HG03095 (cell line): ENCODE data around the gene CAPN7.

Experiments
- ATAC-seq: cut with Tn5 transposase; IDR thresholded peaks from one replicate; pipeline ENCODE4 v1.9.1; 2021; ENCODE audit warnings: moderate library complexity; ENCODE audit not compliant: unreplicated experiment

CAPN7 gene

DNA sequence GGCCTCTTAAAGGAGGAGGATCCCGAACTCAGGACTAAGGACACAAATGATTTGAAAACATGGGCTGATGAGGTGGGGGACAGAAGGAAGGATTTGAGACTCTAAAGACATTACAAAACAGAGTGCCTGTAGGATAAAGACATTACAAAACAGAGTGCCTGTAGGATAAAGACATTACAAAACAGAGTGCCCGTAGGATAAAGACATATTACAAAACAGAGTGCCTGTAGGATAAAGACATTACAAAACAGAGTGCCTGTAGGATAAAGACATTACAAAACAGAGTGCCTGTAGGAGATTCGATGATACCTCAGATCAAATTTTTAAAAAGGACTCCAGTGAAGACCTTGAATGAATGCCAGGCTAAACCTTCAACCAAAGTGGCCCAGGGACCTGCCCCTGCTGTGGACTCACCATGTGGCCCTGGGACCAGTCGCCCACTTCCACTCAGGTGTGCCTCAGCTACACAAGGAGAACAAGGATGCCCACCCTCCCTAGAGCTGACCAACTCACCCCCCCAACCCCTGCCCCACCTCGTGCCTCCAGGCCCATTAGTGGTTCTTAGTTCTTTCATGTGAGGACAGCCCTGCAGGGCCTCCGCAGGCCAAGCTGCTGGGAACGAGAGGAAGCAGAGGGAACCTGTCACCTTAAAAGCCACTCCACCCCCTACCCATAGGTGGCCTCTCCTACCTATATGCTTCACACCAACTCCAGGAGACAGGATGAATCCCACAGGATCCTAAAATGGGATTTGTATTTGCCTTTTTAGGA lies 66.6 kb downstream of the CAPN7 start:
- no peak for ATAC-seq

GRCh38 chr3:15273227-15273626 lies 67.2 kb downstream of the CAPN7 start:
- ATAC-seq = no peak

DNA sequence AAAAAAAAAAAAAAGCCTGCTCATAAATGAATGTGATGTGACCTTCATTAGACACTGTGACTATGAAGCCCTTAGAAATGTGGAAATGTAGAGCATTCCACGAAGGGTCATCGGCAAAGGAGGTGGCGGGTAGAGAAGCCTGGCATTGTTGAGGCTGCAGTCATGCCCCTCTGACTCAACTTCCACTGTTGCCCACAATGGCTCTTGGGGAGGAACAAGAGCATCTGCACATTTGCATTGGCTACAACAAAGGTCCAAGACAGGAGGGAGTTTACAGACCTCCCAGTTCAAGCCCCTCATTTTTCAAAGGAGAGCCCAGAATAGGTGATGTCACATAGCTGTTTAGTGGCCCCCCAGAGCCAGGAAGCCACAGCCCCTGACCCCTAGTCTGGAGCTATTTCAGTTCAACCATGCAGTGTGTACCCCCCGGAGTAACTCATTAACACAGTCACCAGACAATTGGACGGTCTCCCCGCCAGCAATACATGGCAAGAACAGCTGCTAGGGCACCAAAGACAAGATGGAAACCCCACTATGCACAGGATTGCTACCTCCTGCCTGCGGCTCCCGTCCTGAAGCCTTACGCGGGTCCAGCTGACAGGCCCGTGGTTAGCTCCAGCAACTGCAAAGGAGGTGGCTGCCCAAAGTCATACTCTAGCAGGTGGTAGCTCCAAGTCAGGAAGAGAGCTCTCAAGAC lies 70.1 kb downstream of the CAPN7 start:
- ATAC-seq = no peak

DNA sequence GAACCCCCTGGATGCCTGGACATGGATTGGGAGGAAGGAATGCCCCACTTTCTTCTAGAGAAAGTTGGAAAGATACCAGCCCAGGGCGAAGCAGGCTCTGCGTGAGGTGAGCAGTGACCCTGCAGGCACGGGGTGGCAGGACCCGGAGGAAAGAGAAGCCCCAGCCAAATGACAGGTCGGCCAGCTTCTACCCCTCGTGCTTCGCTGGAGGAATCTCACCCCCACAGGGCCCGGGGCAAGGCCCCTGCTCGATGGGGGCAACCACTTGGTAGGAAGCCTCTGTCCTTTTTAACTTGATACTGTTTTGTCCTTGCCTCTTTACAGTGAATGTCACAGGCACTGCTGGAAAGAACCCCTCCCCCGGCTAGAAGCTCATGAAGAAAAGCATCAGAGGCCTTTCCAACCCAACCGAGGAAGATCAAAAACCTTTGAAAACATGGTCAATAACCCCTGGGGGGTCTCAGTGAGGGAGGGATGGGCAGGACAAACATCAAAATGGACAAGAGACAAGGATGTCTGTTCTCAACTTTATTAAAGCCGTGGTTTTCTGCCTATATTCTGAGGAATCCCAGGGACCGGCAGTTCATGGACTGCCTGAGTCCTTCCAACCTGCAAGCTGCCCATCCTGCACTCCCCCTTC lies 71.9 kb downstream of the CAPN7 start:
- no peak for ATAC-seq

DNA sequence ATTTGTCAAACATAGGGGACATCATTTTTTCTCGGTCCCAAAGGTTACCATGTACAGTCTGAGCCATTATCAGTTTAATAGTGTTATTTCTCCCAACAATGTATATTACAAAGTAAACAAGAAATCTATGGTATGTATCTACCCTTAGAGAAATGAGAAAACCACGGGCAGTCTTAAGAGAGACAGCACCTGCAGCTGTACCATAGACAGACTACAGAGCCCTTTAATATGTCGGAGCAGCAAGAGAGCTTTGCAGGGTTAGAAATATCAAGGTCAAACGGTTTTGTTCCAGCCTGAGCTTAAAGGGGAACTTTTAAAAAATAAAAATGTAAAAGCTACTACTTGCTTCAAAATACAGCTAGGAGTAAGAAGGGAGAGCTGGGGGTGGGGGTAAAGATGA lies 73.2 kb downstream of the CAPN7 start:
- ATAC-seq = no peak

DNA sequence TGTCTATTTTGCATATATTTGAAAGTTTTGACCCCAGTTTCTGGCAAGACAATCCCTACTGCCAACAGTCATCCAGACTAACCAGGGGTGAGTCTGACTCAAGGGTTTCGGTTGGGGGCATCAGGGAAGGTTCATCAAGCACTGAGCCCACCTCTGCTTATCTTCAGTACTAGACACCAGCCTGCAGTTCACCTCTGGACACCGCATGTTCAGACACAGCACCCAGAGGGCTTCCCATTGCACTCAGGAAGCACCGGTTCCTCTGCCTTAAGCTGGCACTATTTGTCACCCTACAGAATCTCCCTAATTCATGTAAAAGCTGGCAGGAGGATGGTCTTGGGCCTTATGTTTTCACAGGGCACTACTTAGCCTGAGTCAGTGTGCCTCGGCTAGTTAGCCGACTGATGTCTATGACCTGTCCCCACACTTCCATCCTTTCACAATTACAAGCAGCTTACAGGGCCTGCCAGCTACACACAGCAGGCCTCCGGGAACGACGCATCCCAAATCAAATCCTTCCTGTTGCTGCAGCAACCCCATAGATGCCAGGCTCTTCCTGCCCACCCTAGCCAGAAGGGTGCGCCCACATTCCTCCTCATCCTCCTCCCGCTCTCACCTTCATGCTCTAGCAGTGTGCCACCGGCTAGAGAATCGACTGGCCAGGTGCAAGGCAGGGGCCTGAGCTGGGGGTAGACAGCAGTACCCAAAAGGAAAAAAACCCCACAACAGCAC lies 73.8 kb downstream of the CAPN7 start:
- no peak for ATAC-seq

DNA sequence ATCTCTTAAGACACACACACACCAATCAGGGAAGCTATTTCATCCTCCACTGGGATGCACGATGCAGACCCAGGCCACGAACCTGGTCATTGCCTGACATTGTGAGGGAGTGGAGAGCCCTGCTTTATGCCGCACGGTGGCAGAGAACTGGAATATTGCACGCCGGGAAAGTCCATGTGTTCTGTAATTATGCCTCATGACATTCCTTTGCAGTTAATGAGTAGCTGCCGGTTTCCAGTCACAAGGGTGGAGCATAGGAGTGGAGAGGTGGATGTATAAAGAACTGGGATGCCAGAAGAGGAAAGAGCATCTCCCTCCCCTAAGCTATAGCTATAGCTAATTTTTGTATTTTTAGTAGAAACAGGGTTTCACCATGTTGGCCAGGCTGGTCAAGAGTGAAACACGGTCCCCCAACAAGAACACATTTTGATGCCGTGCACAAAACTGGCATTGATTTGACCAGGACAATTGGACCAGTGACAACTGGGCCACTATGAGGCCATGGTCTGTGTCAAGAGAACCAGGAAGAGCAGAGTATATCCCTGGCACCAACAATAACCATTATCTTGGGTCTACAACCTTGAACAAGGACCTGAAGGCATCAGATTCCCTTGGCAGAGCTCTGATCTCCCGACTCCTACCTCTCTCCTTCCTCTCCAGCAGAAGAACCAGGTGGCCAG lies 74.9 kb downstream of the CAPN7 start:
- ATAC-seq = no peak

- ATAC-seq = no peak
These were observed 75.8 kb downstream of the CAPN7 start for GRCh38 chr3:15281817-15282216.

DNA sequence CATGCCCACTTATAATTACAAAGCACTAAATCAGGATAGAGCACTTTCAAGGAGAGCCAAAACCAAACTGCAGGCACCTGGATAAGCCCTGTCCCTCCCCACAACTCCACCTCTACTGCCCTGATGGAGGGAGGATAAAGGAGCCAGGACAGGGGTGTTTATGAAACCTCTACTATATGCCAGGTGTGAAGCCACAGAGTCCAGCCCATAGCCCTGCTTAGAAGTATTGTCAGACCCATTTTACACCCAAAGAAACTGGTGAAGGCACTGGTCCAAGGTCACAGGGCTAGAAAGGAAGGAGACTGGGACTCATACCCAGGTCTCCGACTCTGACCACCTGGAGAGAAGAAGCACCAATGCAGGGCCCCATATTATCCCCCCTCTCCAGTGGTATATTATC lies 77.7 kb downstream of the CAPN7 start:
- no peak for ATAC-seq

DNA sequence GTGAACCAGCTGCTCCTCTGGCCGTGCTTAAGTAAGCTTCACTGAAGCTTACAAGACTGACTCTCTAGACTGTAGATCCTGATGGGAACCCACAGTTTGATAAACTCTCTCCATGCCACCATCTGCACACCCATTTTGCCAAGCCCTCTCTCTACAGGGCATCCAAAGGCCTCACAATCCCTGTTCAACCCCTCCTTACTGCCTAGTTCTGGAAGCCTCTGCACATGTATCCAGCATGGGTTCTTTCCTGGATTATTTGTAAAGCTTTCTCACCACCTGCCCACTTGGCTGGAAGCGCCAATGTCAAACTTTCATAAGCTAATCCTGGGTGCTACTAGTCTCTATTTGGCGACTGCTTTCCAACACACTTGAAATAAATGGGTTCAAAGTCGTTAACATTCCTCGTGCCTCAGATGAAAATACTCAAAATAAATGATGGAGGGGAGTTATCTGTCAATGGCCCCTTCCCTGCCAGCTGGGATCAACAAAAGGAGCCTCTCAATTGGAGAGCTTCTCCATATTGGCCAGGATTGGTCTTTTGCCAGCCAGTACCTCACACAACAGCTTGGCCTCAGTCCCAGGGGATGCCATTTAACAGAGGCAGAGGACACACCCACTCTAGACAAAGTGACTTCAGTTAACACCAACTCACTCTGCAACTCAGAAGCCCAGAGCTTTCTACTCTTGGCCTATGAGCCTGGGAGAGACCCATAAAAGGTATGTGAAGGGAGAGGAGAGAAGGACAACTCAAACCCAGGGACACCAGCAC lies 78.3 kb downstream of the CAPN7 start:
- no peak for ATAC-seq

GRCh38 chr3:15286022-15286421 lies 80.0 kb downstream of the CAPN7 start:
- ATAC-seq = no peak

DNA sequence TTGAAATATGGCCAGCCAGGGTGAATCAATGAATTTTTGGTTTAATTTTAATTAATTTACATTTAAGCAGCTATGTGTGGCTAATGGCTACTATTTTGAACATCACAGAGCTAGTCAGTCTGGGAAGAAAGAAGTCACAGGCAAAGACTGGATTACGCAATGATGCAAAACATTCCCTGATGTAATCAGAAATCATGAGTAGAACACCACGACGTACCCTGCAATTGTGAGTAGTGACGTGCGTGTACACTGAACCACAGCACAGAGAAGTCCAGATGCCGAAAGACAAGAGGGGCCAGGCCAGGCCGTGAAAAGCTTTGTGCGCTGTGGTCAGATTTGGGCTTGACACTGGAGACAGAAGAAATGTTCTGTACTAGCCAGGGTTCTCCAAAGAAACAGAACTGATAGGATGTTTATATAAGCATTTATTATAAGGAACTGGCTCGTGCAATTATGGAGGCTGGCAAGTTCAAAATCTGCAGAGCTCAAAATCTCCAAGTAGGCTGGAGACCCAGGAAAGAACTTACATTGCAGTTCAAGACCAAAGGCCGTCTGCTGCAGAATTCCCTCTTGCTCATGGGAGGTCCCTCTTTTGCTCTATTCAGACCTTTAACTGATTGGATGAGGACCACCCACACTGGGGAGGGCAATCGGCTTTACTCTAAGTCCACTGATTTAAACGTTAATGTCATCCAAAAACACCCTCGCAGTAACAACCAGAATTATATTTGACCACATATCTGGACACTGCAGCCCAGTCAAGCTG lies 81.7 kb downstream of the CAPN7 start:
- ATAC-seq = no peak

- ATAC-seq = no peak
These were observed 82.4 kb downstream of the CAPN7 start for GRCh38 chr3:15288331-15289035.

- ATAC-seq = no peak
These were observed 83.6 kb downstream of the CAPN7 start for GRCh38 chr3:15289661-15290060.

DNA sequence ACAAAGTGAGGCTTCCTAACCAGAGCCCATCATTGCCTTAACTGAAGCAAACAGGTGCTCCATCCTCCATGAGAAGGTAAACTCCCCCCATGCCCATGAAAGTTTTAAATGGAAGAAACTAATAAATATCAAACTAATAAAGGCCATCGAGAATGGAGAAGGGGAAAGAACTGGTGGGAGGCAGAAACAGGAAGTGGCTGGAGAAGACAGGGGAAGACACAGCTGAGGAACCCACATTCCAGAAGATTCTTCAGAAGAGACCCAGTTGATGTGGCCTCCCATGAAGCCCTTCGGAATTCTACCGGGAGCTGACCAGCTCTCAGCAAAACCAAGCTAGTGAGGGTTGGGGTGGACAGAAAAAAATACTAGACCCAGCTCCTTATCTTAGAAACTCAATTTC lies 84.7 kb downstream of the CAPN7 start:
- ATAC-seq = no peak

DNA sequence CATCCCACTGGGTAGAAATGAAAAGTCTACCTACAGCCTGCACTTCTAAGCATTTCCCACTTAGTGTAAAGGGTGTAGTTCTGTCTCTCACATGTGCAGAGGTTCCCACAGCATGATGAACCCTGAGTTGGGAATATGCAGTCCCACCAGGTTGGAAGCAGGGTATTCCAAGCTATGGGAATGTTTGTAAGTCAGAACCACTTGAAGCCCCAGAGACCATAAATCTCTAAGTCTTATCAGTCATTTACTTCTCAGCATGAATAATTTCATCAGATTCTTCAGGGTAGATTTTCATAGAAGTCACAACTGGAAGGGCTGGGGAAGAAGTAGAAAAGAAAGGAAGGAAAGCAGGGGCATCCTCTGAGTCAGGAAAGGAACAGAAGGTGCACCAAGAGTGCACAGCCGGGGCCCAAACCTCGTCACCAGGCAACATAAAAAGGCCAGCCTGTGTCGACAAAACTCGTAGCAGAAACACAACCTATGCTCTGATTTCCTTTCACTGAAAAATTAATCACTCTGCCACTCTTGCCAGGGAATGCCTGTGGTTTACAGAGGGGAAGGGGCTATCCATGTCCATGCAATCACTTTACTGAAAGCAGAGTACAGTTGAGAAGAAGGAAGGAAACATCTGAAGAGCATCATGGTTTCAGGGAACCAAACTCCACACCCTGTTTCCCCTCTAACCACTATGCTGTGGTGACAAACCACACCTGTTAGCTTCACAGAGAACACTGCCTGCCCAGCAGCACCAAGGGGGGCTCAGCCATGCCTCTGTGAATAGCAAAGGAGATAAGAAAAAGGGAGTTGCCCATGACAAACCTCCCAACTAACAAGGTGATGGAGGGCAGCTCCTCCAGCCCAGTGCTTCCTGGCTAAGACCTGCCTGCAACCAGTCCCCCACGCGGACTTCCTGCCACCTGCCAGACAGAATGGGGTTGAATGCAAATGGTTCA lies 85.8 kb downstream of the CAPN7 start:
- peak; percentile 83 for ATAC-seq

GRCh38 chr3:15292765-15293522 lies 86.9 kb downstream of the CAPN7 start:
- ATAC-seq = no peak
